K562 (cell line): Measurements from ENCODE around the gene ESPN. TPM values are rescaled to one million over a fixed set of nuclear protein-coding genes. Genes with fewer than 3 reads are reported as not detected.

ENCODE experiments used
- BDP1 ChIP-seq: IDR thresholded peaks from 3 replicates; pipeline ENCODE4 v1.6.1; 2011; ENCODE audit not compliant: insufficient read length, insufficient read depth
- ESRRA ChIP-seq: fragments of 450-650 bp; IDR thresholded peaks from 2 replicates; pipeline ENCODE4 v1.6.1; 2014; ENCODE audit warnings: low read depth, mild to moderate bottlenecking, moderate library complexity, borderline replicate concordance
- GABPB1 ChIP-seq: sonication (generic); formaldehyde crosslinking; IDR thresholded peaks from 2 replicates; pipeline ENCODE4 v1.8.0; 2022; ENCODE audit warnings: mild to moderate bottlenecking, missing genetic modification reagents
- HDAC1 ChIP-seq, 2 experiments: fragments of 450-650 bp; IDR thresholded peaks; 2 replicates each; pipeline ENCODE4 v1.6.1; 2016 to 2017; ENCODE audit warnings: inconsistent platforms in 1 of 2, mild to moderate bottlenecking in 1 of 2, moderate library complexity in 1 of 2
- HMG20B ChIP-seq: fragments of 250-450 bp; sonication (Bioruptor Pico); IDR thresholded peaks from 2 replicates; pipeline ENCODE4 v1.5.0; 2021; ENCODE audit warnings: mild to moderate bottlenecking
- KDM4B ChIP-seq, 2 experiments: fragments of 450-650 bp in 1 of 2; sonication (generic) in 1 of 2; IDR thresholded peaks; 2 replicates each; pipeline ENCODE4 v1.6.1; 2016 to 2017; ENCODE audit warnings: borderline replicate concordance in 2 of 2, antibody characterized with exemption in 1 of 2, low read depth in 1 of 2, mild to moderate bottlenecking in 1 of 2
- LCOR ChIP-seq: sonication (generic); formaldehyde crosslinking; IDR thresholded peaks from 2 replicates; pipeline ENCODE4 v1.8.0; 2022; ENCODE audit warnings: mild to moderate bottlenecking, missing genetic modification reagents
- MAZ ChIP-seq, 2 experiments: fragments of 450-650 bp in 1 of 2; sonication (generic) in 1 of 2; formaldehyde crosslinking; IDR thresholded peaks in 1 of 2; conservative IDR thresholded peaks in 1 of 2; 2 replicates each; pipeline versions ENCODE4 v1.4.0 to v1.5.0; 2020; ENCODE audit warnings: mild to moderate bottlenecking in 1 of 2, missing genetic modification reagents in 1 of 2
- NFXL1 ChIP-seq: fragments of 450-650 bp; formaldehyde crosslinking; IDR thresholded peaks from 2 replicates; pipeline ENCODE4 v1.4.0; 2021; ENCODE audit warnings: mild to moderate bottlenecking
- PPARD ChIP-seq: fragments of 250-450 bp; sonication (Bioruptor Pico); IDR thresholded peaks from 2 replicates; pipeline ENCODE4 v1.8.0; 2022; ENCODE audit warnings: inconsistent platforms, mild to moderate bottlenecking, moderate library complexity
- RBM14 ChIP-seq: fragments of 200-400 bp; formaldehyde crosslinking; IDR thresholded peaks from 2 replicates; pipeline ENCODE4 v1.6.1; 2018; ENCODE audit warnings: low read depth, mild to moderate bottlenecking, low read length, moderate library complexity, borderline replicate concordance; ENCODE audit not compliant: insufficient read depth
- SP1 ChIP-seq: sonication (generic); formaldehyde crosslinking; IDR thresholded peaks from 2 replicates; pipeline ENCODE4 v1.8.1; 2022; ENCODE audit warnings: mild to moderate bottlenecking, missing genetic modification reagents
- TBL1XR1 ChIP-seq, 2 experiments: IDR thresholded peaks; 2 replicates each; pipeline ENCODE4 v1.6.1; 2012; ENCODE audit warnings: improper control_type of control experiment in 2 of 2, low read length in 2 of 2, mild to moderate bottlenecking in 1 of 2
- ZKSCAN1 ChIP-seq: fragments of 150-350 bp; IDR thresholded peaks from 2 replicates; pipeline ENCODE4 v1.6.1; 2016; ENCODE audit warnings: low read depth, low read length
- ZKSCAN3 ChIP-seq: fragments of 250-450 bp; sonication (Bioruptor Pico); IDR thresholded peaks from 2 replicates; pipeline ENCODE4 v1.4.0; 2020
- polyA plus RNA-seq, 8 experiments: library from polyadenylated mRNA; depleted of rRNA in 4 of 8; stranded (reverse) in 5 of 8; unstranded in 3 of 8; fragments of >200 nt; fragmentation: Nextera tagmentation in 2 of 8; fragmentation: Illumina TruSeq in 1 of 8; extraction: Ambion mirVana in 2 of 8; extraction: Trizol in 1 of 8; gene quantifications; 2 replicates each; pipeline versions ENCODE4 v1.2.1 to v1.2.3, GENCODE V29; 2011 to 2014; ENCODE audit warnings: inconsistent platforms in 1 of 8, missing spikeins in 1 of 8
- total RNA-seq, 7 experiments: library from RNA; depleted of rRNA in 6 of 7; stranded (reverse); fragments of >200 nt in 6 of 7; fragmentation: Illumina TruSeq in 2 of 7; extraction: Trizol in 2 of 7; gene quantifications; 2 replicates each; pipeline versions ENCODE4 v1.2.1 to v1.2.3, GENCODE V29; 2011 to 2021; ENCODE audit warnings: low replicate concordance in 1 of 7
- TF ChIP-seq, protein P1 (sequence below): sonication (generic); formaldehyde crosslinking; IDR thresholded peaks from 2 replicates; pipeline ENCODE4 v1.8.0; 2022; ENCODE audit warnings: missing genetic modification reagents, mild to moderate bottlenecking, moderate library complexity, borderline replicate concordance
- TF ChIP-seq, protein P2 (sequence below): sonication (generic); formaldehyde crosslinking; IDR thresholded peaks from 2 replicates; pipeline ENCODE4 v1.8.0; 2022; ENCODE audit warnings: mild to moderate bottlenecking, low read depth, missing genetic modification reagents
- TF ChIP-seq, protein P3 (sequence below): fragments of 250-450 bp; sonication (Bioruptor Pico); IDR thresholded peaks from 2 replicates; pipeline ENCODE4 v1.5.0; 2021; ENCODE audit warnings: mild to moderate bottlenecking, moderate library complexity
- TF ChIP-seq, protein P4 (sequence below): sonication (generic); formaldehyde crosslinking; IDR thresholded peaks from 2 replicates; pipeline ENCODE4 v1.8.1; 2023; ENCODE audit warnings: mild to moderate bottlenecking, missing genetic modification reagents

The ESPN gene
- total and polyA plus RNA-seq, 9 of the 15 experiments (the other 6 are each of a cell fraction or from before 2014, with no cell fraction given): 0.07 to 1.2 (median 0.45) TPM; not detected in 3

DNA sequence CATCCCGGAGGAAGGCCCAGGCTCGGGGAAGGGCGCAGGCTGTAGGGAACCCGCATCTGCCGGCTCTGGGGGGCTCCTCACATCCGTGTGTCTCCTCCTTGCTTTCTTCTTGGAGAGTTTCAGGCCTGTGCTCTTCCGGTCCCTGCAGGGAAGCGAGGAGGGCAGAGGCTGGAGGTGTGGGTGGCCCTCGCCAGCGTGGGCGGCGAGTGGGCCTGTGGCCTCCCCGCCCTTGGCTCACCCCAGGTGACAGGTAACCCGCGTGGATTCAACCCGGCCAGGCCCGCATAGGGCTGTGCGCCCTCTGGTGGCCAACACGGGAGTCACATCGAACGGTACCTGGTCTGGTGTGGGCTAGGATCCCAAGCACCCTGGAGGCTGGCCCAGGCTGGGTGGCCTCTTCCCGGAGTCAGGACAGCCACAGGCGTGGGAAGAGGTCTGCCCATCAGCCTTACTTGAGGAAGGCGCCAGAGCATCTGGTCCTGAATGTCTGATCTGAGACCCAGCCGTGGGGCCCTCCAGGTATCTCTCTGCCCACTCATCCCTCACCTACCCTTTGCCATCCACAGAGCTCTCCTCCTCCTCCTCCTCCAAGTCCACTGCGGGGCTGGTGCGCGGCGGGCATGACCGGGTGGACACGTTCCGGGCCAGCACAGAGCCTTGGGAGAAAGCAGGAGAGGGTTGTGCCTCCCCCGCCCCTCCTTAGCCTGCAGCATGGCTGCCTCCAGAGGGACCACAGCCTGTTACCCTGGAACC, 51.0 kb downstream of the ESPN start (continued):
- TF ChIP-seq, protein P1, sequence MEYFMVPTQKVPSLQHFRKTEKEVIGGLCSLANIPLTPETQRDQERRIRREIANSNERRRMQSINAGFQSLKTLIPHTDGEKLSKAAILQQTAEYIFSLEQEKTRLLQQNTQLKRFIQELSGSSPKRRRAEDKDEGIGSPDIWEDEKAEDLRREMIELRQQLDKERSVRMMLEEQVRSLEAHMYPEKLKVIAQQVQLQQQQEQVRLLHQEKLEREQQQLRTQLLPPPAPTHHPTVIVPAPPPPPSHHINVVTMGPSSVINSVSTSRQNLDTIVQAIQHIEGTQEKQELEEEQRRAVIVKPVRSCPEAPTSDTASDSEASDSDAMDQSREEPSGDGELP (CRISPR knock-in tag): peak; percentile 51; the same call in 1 of the 2 replicates
- TF ChIP-seq, protein P2, sequence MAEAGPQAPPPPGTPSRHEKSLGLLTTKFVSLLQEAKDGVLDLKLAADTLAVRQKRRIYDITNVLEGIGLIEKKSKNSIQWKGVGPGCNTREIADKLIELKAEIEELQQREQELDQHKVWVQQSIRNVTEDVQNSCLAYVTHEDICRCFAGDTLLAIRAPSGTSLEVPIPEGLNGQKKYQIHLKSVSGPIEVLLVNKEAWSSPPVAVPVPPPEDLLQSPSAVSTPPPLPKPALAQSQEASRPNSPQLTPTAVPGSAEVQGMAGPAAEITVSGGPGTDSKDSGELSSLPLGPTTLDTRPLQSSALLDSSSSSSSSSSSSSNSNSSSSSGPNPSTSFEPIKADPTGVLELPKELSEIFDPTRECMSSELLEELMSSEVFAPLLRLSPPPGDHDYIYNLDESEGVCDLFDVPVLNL (CRISPR knock-in tag): no peak
- TF ChIP-seq ZKSCAN3 (no peak), HDAC1 (IDR thresholded peaks at IDR 0.05) (peak in 1 of 2 experiments; percentile 34; a peak in 1 of 4 replicates), NFXL1 (CRISPR knock-in tag) (no peak), RBM14 (peak; percentile 77; the same call in 1 of the 2 replicates), ZKSCAN1 (no peak), LCOR (CRISPR knock-in tag) (no peak), MAZ (CRISPR knock-in tag; conservative IDR thresholded peaks at IDR 0.05 in 1 of 2, IDR thresholded peaks at IDR 0.05 in 1 of 2) (peak in 1 of 2 experiments; percentile 56; a peak in 1 of 4 replicates), BDP1 (no peak), PPARD (CRISPR knock-in tag) (no peak), KDM4B (IDR thresholded peaks at IDR 0.05; ENCODE audit: borderline replicate concordance in 2 of 2, low read depth in 1 of 2) (no peak), ESRRA (no peak), HMG20B (CRISPR knock-in tag) (no peak), SP1 (CRISPR knock-in tag) (no peak), GABPB1 (no peak), TBL1XR1 (IDR thresholded peaks at IDR 0.05; ENCODE audit: low read length in 2 of 2) (peak in 1 of 2 experiments; percentile 29; a peak in 1 of 4 replicates)
- TF ChIP-seq, protein P3, sequence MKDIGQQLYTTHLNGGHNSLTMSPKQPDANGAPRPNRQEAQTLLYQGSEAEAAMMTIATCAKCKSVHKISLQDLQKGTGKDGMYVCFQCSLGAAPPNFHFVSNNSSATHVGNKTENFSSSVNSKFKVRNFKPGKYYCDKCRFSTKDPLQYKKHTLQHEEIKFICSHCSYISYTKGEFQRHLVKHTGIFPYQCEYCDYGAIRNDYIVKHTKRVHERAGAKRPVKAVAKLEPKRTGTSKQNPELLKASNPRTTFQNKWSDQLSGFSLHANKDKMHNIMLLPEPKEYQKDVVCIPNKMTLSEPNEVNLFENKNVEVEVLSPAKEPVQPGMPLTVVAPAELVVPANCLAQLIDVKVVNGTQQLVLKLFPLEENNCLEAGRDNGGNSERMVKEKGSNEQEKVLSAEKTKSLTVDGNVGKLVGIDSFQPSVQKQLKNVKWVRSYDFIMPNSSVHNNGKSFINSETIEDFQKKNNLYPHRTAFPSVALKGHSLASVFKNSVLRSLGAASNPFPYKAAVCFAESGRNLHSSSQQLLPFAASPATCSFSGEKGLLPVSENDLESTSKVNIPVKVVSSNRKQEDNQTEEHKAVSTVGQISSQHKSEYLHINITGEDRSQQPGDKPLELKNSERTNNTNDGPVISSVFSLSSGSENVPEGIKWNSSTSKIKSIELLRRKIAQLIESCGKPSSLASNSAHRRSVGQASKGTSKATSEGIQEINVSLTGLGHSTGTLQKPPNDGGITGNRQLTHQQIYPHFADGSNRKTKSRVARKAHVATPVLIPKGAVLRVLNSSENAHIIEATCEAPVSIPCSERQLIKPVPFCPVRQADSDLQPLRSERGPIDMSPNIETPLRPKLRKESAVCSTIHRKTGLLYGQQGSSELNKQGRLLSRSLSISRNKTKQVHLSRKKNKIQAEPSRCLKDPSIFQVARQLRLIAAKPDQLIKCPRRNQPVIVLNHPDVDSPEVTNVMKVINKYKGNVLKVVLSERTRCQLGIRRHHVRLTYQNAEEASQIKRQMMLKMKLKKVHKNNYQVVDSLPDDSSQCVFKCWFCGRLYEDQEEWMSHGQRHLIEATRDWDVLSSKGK: no peak
- TF ChIP-seq, protein P4, sequence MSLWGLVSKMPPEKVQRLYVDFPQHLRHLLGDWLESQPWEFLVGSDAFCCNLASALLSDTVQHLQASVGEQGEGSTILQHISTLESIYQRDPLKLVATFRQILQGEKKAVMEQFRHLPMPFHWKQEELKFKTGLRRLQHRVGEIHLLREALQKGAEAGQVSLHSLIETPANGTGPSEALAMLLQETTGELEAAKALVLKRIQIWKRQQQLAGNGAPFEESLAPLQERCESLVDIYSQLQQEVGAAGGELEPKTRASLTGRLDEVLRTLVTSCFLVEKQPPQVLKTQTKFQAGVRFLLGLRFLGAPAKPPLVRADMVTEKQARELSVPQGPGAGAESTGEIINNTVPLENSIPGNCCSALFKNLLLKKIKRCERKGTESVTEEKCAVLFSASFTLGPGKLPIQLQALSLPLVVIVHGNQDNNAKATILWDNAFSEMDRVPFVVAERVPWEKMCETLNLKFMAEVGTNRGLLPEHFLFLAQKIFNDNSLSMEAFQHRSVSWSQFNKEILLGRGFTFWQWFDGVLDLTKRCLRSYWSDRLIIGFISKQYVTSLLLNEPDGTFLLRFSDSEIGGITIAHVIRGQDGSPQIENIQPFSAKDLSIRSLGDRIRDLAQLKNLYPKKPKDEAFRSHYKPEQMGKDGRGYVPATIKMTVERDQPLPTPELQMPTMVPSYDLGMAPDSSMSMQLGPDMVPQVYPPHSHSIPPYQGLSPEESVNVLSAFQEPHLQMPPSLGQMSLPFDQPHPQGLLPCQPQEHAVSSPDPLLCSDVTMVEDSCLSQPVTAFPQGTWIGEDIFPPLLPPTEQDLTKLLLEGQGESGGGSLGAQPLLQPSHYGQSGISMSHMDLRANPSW (CRISPR knock-in tag): peak; percentile 84; the same call in 1 of the 2 replicates
